ENCODE data around the gene TRAPPC3L. TPM values are rescaled to one million over a fixed set of nuclear protein-coding genes. Genes with fewer than 3 reads are reported as not detected.

Gene TRAPPC3L
- total RNA-seq, 1 donor from 2014 or later: not detected

GRCh38 chr6:116518621-116519368 lies 26.7 kb downstream of the TRAPPC3L start:
- Mint-ChIP-seq H3K4me3 (ENCODE audit: low read depth) (no peak overlapping the region), H3K4me1 (ENCODE audit: low read depth) (no peaks in the 10 kb centered on the region), H3K36me3 (ENCODE audit: insufficient read depth) (no peaks in the 10 kb centered on the region), H3K9me3 (ENCODE audit: low read depth) (no peaks in the 10 kb centered on the region), H3K27me3 (peaks cover 7% of the 10 kb centered on the region), H3K27ac (no peak overlapping the region)
- no peak for TF ChIP-seq CTCF (IDR thresholded peaks at IDR 0.05; ENCODE audit: unreplicated experiment)
- no peak for DNase-seq (ENCODE audit: low spot score, unreplicated experiment)

- Mint-ChIP-seq H3K4me3 (ENCODE audit: low read depth) (no peak overlapping the region), H3K9me3 (ENCODE audit: low read depth) (no peaks in the 10 kb centered on the region), H3K36me3 (ENCODE audit: insufficient read depth) (no peaks in the 10 kb centered on the region), H3K27ac (no peak overlapping the region), H3K27me3 (peaks cover 7% of the 10 kb centered on the region), H3K4me1 (ENCODE audit: low read depth) (peaks cover 2% of the 10 kb centered on the region)
- no peak for TF ChIP-seq CTCF (IDR thresholded peaks at IDR 0.05; ENCODE audit: unreplicated experiment)
- DNase-seq (ENCODE audit: low spot score, unreplicated experiment): no peak
Measured at GRCh38 chr6:116515141-116515540, 30.3 kb downstream of the TRAPPC3L start.

GRCh38 chr6:116514111-116514510 lies 31.4 kb downstream of the TRAPPC3L start:
- TF ChIP-seq CTCF (IDR thresholded peaks at IDR 0.05; ENCODE audit: unreplicated experiment): no peak
- H3K27me3 Mint-ChIP-seq: peaks cover 7% of the 10 kb centered on the region
- no peak overlapping the region for H3K4me3 Mint-ChIP-seq (ENCODE audit: low read depth)
- H3K36me3 Mint-ChIP-seq (ENCODE audit: insufficient read depth): no peaks in the 10 kb centered on the region
- H3K27ac Mint-ChIP-seq: no peak overlapping the region
- H3K4me1 Mint-ChIP-seq (ENCODE audit: low read depth): peaks cover 2% of the 10 kb centered on the region
- H3K9me3 Mint-ChIP-seq (ENCODE audit: low read depth): peaks cover 7% of the 10 kb centered on the region
- DNase-seq (ENCODE audit: low spot score, unreplicated experiment): no peak

GRCh38 chr6:116513224-116513875 lies 32.1 kb downstream of the TRAPPC3L start:
- H3K9me3 Mint-ChIP-seq (ENCODE audit: low read depth): peaks cover 14% of the 10 kb centered on the region
- H3K36me3 Mint-ChIP-seq (ENCODE audit: insufficient read depth): no peaks in the 10 kb centered on the region
- H3K27me3 Mint-ChIP-seq: peaks cover 6% of the 10 kb centered on the region
- no peak overlapping the region for H3K27ac Mint-ChIP-seq
- DNase-seq (ENCODE audit: low spot score, unreplicated experiment): no peak
- H3K4me1 Mint-ChIP-seq (ENCODE audit: low read depth): peaks cover 2% of the 10 kb centered on the region
- H3K4me3 Mint-ChIP-seq (ENCODE audit: low read depth): no peak overlapping the region
- no peak for TF ChIP-seq CTCF (IDR thresholded peaks at IDR 0.05; ENCODE audit: unreplicated experiment)

- no peak overlapping the region for H3K4me3 Mint-ChIP-seq (ENCODE audit: low read depth)
- H3K36me3 Mint-ChIP-seq (ENCODE audit: insufficient read depth): no peaks in the 10 kb centered on the region
- no peak overlapping the region for H3K27ac Mint-ChIP-seq
- H3K4me1 Mint-ChIP-seq (ENCODE audit: low read depth): peaks cover 2% of the 10 kb centered on the region
- DNase-seq (ENCODE audit: low spot score, unreplicated experiment): no peak
- peaks cover 2% of the 10 kb centered on the region for H3K27me3 Mint-ChIP-seq
- TF ChIP-seq CTCF (IDR thresholded peaks at IDR 0.05; ENCODE audit: unreplicated experiment): no peak
- peaks cover 16% of the 10 kb centered on the region for H3K9me3 Mint-ChIP-seq (ENCODE audit: low read depth)
Measured at GRCh38 chr6:116512734-116513133, 32.8 kb downstream of the TRAPPC3L start.

All from progenitor cell of endocrine pancreas (in vitro differentiated cells).